Epithelial cell of proximal tubule (primary cell): ENCODE data around the gene CSPG4. TPM values are rescaled to one million over a fixed set of nuclear protein-coding genes. Genes with fewer than 3 reads are reported as not detected.

Source experiments
- DNase-seq: peaks from one replicate; pipeline ENCODE4 v3.0.0-alpha.2; 2011; ENCODE audit warnings: low read depth
- H3K4me3 ChIP-seq: 2 replicates; pipeline ENCODE4 v1.5.1; 2011; ENCODE audit warnings: low read depth, mild to moderate bottlenecking, low read length
- total RNA-seq: library from RNA; depleted of rRNA; stranded (reverse); fragments of >200 nt; gene quantifications from 2 replicates; pipeline ENCODE4 v1.2.3, GENCODE V29; 2015
- TF ChIP-seq, protein P1 (sequence below): conservative IDR thresholded peaks from 2 replicates; pipeline ENCODE4 v1.5.1; 2012; ENCODE audit warnings: low read depth, mild to moderate bottlenecking, low read length

CSPG4 gene
- total RNA-seq, 1 donor from 2014 or later = 2.1 TPM

DNA sequence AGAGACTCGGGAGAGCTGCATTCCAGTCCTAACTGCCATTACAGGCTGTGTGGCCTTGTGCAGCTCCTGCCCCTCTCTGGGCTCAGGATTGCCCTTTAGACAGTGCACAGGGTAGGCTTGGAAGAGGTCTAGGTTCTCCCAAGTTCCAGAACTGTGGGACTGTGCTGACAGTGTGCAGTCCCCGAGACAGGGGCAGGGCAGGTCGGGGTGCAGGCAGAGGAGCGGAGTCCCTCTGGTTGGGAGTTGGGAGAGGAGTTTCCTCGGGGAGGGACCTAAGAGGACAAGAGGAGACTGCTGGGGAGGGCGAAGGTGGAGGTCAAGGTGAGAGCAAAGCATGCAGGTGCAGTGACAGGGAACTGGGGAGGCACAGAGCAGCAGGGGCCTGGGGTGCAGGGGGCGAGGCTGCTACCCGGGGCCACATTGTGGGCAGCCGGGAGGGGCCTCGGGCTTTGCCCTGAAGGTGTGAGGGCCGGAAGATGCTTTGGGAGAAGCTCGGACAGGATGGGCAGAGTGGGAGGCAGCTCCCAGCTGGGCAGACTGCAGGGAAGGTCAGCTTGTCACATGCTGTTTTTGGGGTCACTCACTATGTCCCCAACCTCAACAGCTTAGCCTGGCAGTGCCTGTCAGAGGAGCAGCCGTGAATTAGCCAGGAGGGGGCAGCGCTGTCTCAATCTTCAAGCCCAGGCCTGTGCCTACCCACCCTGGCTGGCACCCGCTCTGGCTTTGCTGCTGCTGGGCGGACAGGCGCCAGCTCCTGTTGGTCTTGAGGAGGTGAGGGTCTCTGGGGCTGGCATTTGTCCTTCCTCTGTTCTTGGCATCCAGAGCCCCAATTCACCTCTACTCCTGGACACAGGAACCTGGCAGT, 15.4 kb upstream of the CSPG4 start:
- DNase-seq = no peak
- TF ChIP-seq, protein P1, sequence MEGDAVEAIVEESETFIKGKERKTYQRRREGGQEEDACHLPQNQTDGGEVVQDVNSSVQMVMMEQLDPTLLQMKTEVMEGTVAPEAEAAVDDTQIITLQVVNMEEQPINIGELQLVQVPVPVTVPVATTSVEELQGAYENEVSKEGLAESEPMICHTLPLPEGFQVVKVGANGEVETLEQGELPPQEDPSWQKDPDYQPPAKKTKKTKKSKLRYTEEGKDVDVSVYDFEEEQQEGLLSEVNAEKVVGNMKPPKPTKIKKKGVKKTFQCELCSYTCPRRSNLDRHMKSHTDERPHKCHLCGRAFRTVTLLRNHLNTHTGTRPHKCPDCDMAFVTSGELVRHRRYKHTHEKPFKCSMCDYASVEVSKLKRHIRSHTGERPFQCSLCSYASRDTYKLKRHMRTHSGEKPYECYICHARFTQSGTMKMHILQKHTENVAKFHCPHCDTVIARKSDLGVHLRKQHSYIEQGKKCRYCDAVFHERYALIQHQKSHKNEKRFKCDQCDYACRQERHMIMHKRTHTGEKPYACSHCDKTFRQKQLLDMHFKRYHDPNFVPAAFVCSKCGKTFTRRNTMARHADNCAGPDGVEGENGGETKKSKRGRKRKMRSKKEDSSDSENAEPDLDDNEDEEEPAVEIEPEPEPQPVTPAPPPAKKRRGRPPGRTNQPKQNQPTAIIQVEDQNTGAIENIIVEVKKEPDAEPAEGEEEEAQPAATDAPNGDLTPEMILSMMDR = peak; percentile 71
- H3K4me3 ChIP-seq = no peak overlapping the region

DNA sequence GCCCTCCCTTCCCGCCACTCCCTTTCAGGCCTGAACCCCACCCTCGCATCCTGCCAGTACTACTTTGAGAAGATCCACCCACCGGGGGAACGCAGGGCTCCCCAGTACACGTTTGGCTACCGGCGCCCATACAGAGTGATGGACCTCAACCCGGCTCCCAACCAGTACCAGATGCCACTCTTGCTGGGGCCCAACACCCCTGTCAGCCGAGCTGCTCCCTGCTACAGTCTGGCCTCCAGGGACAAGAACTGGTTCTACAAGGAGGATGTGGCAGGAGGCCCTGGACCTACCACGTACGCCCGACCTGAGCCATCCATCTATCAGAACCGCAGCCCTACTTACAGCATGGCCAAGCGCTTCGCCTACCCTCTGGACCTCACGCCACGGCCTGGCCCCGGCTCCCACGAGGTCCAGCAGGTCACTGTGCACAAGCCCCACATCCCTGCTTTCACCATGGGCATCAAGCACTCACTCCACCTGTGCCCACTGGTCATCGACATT, 14.4 kb upstream of the CSPG4 start:
- TF ChIP-seq, protein P1 = no peak
- no peak for DNase-seq
- H3K4me3 ChIP-seq = no peak overlapping the region

DNA sequence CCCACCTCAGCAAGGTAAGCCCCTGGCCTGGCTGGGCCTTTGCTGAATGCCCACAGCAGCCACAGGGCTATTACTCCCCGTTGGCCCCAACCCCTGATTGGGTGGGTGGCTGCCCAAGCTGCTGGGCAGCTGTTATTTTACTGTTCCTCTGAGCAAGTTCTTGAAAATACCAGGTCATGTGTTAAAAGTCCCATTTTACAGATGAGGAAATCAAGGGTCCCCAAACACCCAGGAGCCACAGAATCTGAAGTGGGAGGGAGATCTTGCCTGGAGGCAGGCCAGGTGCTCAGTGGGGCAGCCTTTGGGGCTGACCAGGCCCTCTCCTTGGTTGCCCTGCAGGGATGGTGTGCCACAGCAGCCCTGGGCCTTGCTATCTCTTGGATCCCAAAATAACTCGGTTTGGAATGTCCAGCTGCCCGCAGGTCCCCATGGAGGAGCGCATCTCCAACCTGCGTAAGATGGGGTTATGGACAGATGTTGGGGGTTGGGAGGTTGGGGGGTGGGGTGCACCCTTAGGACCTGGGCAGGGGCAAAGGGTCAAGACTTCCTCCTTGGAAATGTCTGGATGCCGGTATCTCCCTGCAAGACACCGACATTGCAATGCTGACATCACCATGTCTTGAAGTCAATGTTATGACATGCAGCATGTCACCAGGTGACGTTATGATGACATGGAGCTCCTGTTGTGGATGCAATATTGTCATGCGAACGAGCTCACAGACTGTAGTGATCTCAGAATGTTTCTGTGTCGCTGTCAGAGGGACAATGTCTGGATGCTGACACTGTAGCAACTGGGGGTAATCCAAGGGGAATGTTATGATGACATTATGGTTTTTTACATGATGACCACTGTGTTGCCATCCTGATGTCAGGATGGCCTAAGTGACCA, 13.3 kb upstream of the CSPG4 start:
- no peak overlapping the region for H3K4me3 ChIP-seq
- no peak for DNase-seq
- TF ChIP-seq, protein P1 = no peak

DNA sequence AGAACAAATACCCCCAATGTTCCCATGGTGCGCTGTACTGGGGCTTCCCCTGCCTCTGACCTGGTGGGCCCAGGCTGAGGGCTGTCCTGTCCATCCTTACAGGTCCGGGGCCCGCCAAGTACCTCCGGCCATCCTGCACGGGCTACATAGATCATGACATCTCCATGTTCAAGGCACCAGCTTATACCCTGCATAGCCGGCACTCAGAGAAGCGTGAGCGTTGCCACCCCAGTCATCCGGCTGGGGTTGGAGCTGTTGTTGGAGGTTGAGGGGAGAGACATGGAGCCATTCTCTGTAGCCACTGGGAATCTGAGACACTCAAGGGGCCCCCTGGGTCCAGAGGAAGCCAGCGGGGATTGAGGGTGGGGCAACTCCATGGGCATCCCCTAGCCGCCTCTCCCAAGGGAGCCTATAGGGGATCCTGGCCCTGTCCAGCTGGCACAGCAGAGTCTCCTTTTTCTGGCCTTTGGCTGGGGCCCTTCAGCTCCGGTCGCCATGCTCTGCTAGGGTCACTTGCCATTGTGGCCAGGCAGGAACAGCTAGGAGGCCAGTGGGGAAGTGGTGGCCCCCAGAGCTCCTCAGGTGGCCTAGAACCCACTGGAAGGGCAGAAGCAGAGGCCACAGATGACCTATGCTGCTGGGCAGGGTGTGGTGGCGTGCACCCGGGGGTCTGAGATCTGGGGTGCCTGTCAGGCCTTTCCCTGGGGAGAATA, 12.5 kb upstream of the CSPG4 start:
- H3K4me3 ChIP-seq = no peak overlapping the region
- DNase-seq = no peak
- TF ChIP-seq, protein P1 = no peak

DNA sequence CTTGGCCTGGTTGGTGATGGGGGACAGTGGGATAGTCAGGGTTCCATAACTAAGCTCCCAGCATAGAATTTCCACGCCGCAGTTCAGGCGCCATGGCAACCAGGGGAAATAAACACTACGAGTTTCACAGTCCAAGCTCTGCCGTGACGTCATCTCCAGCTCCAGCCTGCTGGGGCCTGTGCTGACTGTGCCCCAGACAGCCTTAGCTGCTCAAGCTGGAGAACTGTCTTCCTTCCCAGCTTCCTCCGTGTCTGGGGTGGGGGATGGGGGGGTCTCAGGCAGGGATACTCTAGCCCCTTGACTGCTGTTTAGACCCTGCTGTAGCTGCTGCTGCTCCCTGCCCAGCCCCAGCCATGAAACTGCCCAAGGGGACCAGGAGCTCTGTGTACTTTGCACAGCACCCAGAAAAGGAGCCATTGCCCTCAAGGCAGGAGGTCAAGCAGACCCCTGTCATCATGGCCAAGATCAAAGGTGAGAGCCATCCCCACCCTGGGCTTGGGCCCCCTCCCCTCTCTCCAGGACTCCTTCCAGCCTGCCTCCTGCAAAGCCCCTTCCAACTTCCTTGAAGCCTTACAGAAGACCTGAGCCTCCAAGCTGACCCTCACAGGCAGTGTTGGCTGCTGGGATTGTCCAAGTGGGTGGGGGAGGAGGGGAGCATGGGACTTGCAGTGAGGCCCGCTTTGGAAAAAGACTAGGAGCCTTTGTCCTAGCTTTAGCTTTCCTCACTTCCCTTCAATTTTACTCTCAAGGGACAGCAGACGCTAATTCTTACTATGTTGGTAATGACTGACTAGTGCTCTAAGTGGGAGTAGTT, 11.4 kb upstream of the CSPG4 start:
- peak; percentile 50 for DNase-seq
- no peak overlapping the region for H3K4me3 ChIP-seq
- TF ChIP-seq, protein P1 = no peak
